ENCODE measurements around the gene ZNF629. TPM values are rescaled to one million over a fixed set of nuclear protein-coding genes. Genes with fewer than 3 reads are reported as not detected.

Gene ZNF629
- total RNA-seq, 1 experiment from 2014 or later: 18.4 TPM

- TF ChIP-seq, protein P1, sequence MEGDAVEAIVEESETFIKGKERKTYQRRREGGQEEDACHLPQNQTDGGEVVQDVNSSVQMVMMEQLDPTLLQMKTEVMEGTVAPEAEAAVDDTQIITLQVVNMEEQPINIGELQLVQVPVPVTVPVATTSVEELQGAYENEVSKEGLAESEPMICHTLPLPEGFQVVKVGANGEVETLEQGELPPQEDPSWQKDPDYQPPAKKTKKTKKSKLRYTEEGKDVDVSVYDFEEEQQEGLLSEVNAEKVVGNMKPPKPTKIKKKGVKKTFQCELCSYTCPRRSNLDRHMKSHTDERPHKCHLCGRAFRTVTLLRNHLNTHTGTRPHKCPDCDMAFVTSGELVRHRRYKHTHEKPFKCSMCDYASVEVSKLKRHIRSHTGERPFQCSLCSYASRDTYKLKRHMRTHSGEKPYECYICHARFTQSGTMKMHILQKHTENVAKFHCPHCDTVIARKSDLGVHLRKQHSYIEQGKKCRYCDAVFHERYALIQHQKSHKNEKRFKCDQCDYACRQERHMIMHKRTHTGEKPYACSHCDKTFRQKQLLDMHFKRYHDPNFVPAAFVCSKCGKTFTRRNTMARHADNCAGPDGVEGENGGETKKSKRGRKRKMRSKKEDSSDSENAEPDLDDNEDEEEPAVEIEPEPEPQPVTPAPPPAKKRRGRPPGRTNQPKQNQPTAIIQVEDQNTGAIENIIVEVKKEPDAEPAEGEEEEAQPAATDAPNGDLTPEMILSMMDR (IDR thresholded peaks at IDR 0.05 in 2 of 3, conservative IDR thresholded peaks at IDR 0.05 in 1 of 3; ENCODE audit: borderline replicate concordance in 1 of 3, insufficient read depth in 1 of 3, low read depth in 2 of 3, low read length in 2 of 3): no peak
- TF ChIP-seq, protein P2, sequence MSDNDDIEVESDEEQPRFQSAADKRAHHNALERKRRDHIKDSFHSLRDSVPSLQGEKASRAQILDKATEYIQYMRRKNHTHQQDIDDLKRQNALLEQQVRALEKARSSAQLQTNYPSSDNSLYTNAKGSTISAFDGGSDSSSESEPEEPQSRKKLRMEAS (IDR thresholded peaks at IDR 0.05): no peak
- TF ChIP-seq SIN3A (IDR thresholded peaks at IDR 0.05; ENCODE audit: low read depth): no peak
Measured at GRCh38 chr16:30775131-30775391, 11.9 kb downstream of the ZNF629 start (continued).

GRCh38 chr16:30774367-30775130 is 12.5 kb downstream of the ZNF629 start:
- ChIA-PET RAD21 (ENCODE audit: low non-redundant PET in 1 of 2, low total read pairs in 2 of 2, uncharacterized antibody in 2 of 2, unreplicated experiment in 2 of 2) (no interaction called here), CTCF (no interaction called here), POLR2A (interaction anchor here (1.1 kb wide), 1 partner anchor 31 kb away, joined by 3 read pairs; no protein-coding TSS in a partner anchor)
- Histone ChIP-seq H3K4me1 (ENCODE audit: control insufficient read depth in 1 of 2, insufficient read depth in 2 of 2, low read length in 2 of 2) (peaks cover 0 to 11% of the 10 kb centered on the region in 2 experiments; a peak in 2 of 4 replicates), H3K9me3 (ENCODE audit: control insufficient read depth in 1 of 2, insufficient read depth in 1 of 2, low read depth in 1 of 2, low read length in 2 of 2) (no peaks in the 10 kb centered on the region), H3K27me3 (ENCODE audit: insufficient read depth, low read length) (no peaks in the 10 kb centered on the region), H3K79me2 (ENCODE audit: insufficient read depth, low read length) (no peaks in the 10 kb centered on the region), H3K9ac (ENCODE audit: low read length) (no peak overlapping the region), H3K27ac (ENCODE audit: low read depth, low read length) (peak overlapping the region; percentile 90), H3K36me3 (ENCODE audit: control insufficient read depth in 1 of 2, insufficient read depth in 2 of 2, low read length in 2 of 2) (peaks cover 9 to 25% of the 10 kb centered on the region in 2 experiments), H3K4me2 (ENCODE audit: low read length) (peak overlapping the region; percentile 80; the same call in 1 of the 2 replicates), H2AFZ (ENCODE audit: low read depth, low read length, poor library complexity, severe bottlenecking) (no peak overlapping the region), H3K4me3 (replicated peaks in 1 of 2; ENCODE audit: low read depth in 1 of 2, low read length in 2 of 2) (no peak overlapping the region), H4K20me1 (ENCODE audit: insufficient read depth) (no peaks in the 10 kb centered on the region), H3K9me2 (ENCODE audit: insufficient read depth) (no peaks in the 10 kb centered on the region)
- no peak for DNase-seq (ENCODE audit: low read depth, low spot score)
- intact Hi-C loops (cut with micrococcal nuclease): no loop called here
- 0 out of 2 replicates have a peak, but pooled peaks have one; percentile 1 for ATAC-seq
- BruUV-seq (replicated peaks): no TSS peak
- TF ChIP-seq ZNF274 (IDR thresholded peaks at IDR 0.05; ENCODE audit: low read depth, low read length) (no peak), SIN3A (IDR thresholded peaks at IDR 0.05; ENCODE audit: low read depth) (no peak), SRF (IDR thresholded peaks at IDR 0.05; ENCODE audit: low read depth) (no peak), SP1 (IDR thresholded peaks at IDR 0.05; ENCODE audit: low read depth) (no peak), POLR2A (IDR thresholded peaks at IDR 0.05; ENCODE audit: borderline replicate concordance, extremely low read depth, insufficient read depth, insufficient read length) (no peak), ELF1 (IDR thresholded peaks at IDR 0.05; ENCODE audit: borderline replicate concordance, low read depth) (no peak), FOSL1 (IDR thresholded peaks at IDR 0.05; ENCODE audit: low read depth) (no peak), POLR2AphosphoS5 (IDR thresholded peaks at IDR 0.05; ENCODE audit: low read depth, low read length) (no peak), EGR1 (IDR thresholded peaks at IDR 0.05; ENCODE audit: low read depth) (no peak), TCF7L2 (IDR thresholded peaks at IDR 0.05; ENCODE audit: borderline replicate concordance, extremely low read depth, insufficient read depth, insufficient read length) (no peak), EZH2phosphoT487 (IDR thresholded peaks at IDR 0.05; ENCODE audit: borderline replicate concordance) (no peak), YY1 (IDR thresholded peaks at IDR 0.05; ENCODE audit: extremely low read depth, insufficient replicate concordance, low read depth, low read length) (no peak)
- TF ChIP-seq, protein P2 (IDR thresholded peaks at IDR 0.05): no peak
- TF ChIP-seq, protein P3, sequence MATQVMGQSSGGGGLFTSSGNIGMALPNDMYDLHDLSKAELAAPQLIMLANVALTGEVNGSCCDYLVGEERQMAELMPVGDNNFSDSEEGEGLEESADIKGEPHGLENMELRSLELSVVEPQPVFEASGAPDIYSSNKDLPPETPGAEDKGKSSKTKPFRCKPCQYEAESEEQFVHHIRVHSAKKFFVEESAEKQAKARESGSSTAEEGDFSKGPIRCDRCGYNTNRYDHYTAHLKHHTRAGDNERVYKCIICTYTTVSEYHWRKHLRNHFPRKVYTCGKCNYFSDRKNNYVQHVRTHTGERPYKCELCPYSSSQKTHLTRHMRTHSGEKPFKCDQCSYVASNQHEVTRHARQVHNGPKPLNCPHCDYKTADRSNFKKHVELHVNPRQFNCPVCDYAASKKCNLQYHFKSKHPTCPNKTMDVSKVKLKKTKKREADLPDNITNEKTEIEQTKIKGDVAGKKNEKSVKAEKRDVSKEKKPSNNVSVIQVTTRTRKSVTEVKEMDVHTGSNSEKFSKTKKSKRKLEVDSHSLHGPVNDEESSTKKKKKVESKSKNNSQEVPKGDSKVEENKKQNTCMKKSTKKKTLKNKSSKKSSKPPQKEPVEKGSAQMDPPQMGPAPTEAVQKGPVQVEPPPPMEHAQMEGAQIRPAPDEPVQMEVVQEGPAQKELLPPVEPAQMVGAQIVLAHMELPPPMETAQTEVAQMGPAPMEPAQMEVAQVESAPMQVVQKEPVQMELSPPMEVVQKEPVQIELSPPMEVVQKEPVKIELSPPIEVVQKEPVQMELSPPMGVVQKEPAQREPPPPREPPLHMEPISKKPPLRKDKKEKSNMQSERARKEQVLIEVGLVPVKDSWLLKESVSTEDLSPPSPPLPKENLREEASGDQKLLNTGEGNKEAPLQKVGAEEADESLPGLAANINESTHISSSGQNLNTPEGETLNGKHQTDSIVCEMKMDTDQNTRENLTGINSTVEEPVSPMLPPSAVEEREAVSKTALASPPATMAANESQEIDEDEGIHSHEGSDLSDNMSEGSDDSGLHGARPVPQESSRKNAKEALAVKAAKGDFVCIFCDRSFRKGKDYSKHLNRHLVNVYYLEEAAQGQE (IDR thresholded peaks at IDR 0.05; ENCODE audit: low read depth): no peak
- TF ChIP-seq, protein P1 (IDR thresholded peaks at IDR 0.05 in 2 of 3, conservative IDR thresholded peaks at IDR 0.05 in 1 of 3; ENCODE audit: borderline replicate concordance in 1 of 3, insufficient read depth in 1 of 3, low read depth in 2 of 3, low read length in 2 of 3): no peak
